SU-DHL-6 (cell line): ENCODE data around the gene AREL1.

Experiments used
- H2AFZ ChIP-seq: fragments of 200-600 bp; sonication (generic); 2 replicates; pipeline ENCODE4 v1.6.1; 2014; ENCODE audit warnings: low read depth, mild to moderate bottlenecking, moderate library complexity, mixed read lengths, antibody characterized with exemption, low read length; ENCODE audit not compliant: severe bottlenecking
- H3F3A ChIP-seq: fragments of 200-600 bp; shearing (Covaris generic); 2 replicates; pipeline ENCODE4 v1.6.0; 2016; ENCODE audit warnings: antibody characterized with exemption, mild to moderate bottlenecking; ENCODE audit not compliant: insufficient read depth
- H3K27ac ChIP-seq: fragments of 200-600 bp; sonication (generic); 2 replicates; pipeline ENCODE4 v1.5.1; 2016; ENCODE audit warnings: low read depth, mild to moderate bottlenecking, low read length, moderate library complexity, mixed read lengths
- H3K27me3 ChIP-seq: fragments of 200-600 bp; sonication (generic), shearing (Covaris generic); 2 replicates; pipeline ENCODE4 v1.6.0; 2014; ENCODE audit warnings: mild to moderate bottlenecking, low read length
- H3K36me3 ChIP-seq: fragments of 200-600 bp; sonication (generic); 2 replicates; pipeline ENCODE4 v1.6.1; 2014; ENCODE audit warnings: mild to moderate bottlenecking, low read length, mixed read lengths
- H3K4me2 ChIP-seq: fragments of 300-600, 200-600 bp; shearing (Covaris generic), sonication (generic); 2 replicates; pipeline ENCODE4 v1.6.0; 2014; ENCODE audit warnings: low read length, low read depth, mild to moderate bottlenecking; ENCODE audit not compliant: poor library complexity, severe bottlenecking
- H3K4me3 ChIP-seq: fragments of 200-600 bp; sonication (generic); 2 replicates; pipeline ENCODE4 v1.5.1; 2014; ENCODE audit warnings: antibody characterized with exemption, low read length, mild to moderate bottlenecking, mixed read lengths; ENCODE audit not compliant: insufficient read depth, poor library complexity, severe bottlenecking
- H3K79me2 ChIP-seq: fragments of 200-600 bp; sonication (generic); 2 replicates; pipeline ENCODE4 v1.6.1; 2014; ENCODE audit warnings: mild to moderate bottlenecking, low read length, moderate library complexity; ENCODE audit not compliant: insufficient read depth
- H3K9ac ChIP-seq: fragments of 200-600 bp; sonication (generic); 2 replicates; pipeline ENCODE4 v1.7.0; 2014; ENCODE audit warnings: mild to moderate bottlenecking, low read length
- H3K9me2 ChIP-seq: fragments of 200-600 bp; sonication (generic); replicated peaks from 2 replicates; pipeline ENCODE4 v1.6.1; 2014; ENCODE audit warnings: low read length; ENCODE audit not compliant: insufficient read depth
- H3K9me3 ChIP-seq: fragments of 200-600 bp; sonication (generic); 2 replicates; pipeline ENCODE4 v1.6.1; 2014; ENCODE audit warnings: low read length, mixed read lengths; ENCODE audit not compliant: insufficient read depth
- H4K20me1 ChIP-seq: fragments of 200-600 bp; sonication (generic); 2 replicates; pipeline ENCODE4 v1.6.1; 2014; ENCODE audit warnings: low read depth, mild to moderate bottlenecking, antibody characterized with exemption, low read length, moderate library complexity, mixed read lengths
- CTCF ChIP-seq: fragments of 200-600 bp; sonication (generic); IDR thresholded peaks from one replicate; pipeline ENCODE4 v1.5.1; 2017; ENCODE audit warnings: antibody characterized with exemption, mild to moderate bottlenecking, low read length, moderate library complexity; ENCODE audit not compliant: insufficient read depth, poor library complexity, severe bottlenecking
- EZH2phosphoT487 ChIP-seq: fragments of 200-600 bp; sonication (generic), shearing (Covaris generic); conservative IDR thresholded peaks from 2 replicates; pipeline ENCODE4 v1.6.1; 2018; ENCODE audit warnings: mild to moderate bottlenecking, antibody characterized with exemption, low read length, moderate library complexity, mixed read lengths

AREL1 gene

DNA sequence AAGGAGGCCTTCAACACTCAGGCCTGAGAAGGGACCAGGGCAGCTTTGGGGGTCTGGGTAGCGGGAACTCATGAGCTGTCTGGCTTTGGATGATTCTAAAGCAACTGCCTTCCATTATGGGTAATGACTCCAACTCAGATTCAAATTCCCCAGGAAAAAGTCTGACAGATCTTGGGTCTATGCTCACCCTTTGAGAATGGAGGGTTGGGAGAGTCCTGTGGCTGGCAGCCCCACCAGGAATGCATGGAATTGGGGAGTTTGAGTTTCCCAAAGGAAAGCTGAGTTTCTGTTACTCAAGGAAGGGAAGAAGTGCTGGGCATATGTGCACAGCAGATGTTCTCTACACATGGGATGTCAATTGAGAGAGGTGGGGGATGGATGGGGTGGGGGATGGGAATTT is 78.4 kb downstream of the AREL1 start:
- no peaks in the 10 kb centered on the region for H3K36me3 ChIP-seq
- H4K20me1 ChIP-seq, result no peaks in the 10 kb centered on the region
- H3K9me3 ChIP-seq, result no peaks in the 10 kb centered on the region
- H3K4me3 ChIP-seq, result no peak overlapping the region
- H3K27me3 ChIP-seq, result no peaks in the 10 kb centered on the region
- H3K9ac ChIP-seq, result no peak overlapping the region
- H2AFZ ChIP-seq, result no peak overlapping the region
- no peak for TF ChIP-seq CTCF
- no peak overlapping the region for H3K4me2 ChIP-seq
- no peaks in the 10 kb centered on the region for H3K9me2 ChIP-seq
- H3K27ac ChIP-seq, result no peak overlapping the region
- H3F3A ChIP-seq, result no peaks in the 10 kb centered on the region
- no peaks in the 10 kb centered on the region for H3K79me2 ChIP-seq

GRCh38 chr14:74630881-74631690 is 81.8 kb downstream of the AREL1 start:
- H3K79me2 ChIP-seq, result no peaks in the 10 kb centered on the region
- no peak overlapping the region for H3K9ac ChIP-seq
- H3K4me3 ChIP-seq, result no peak overlapping the region
- H2AFZ ChIP-seq, result no peak overlapping the region
- no peaks in the 10 kb centered on the region for H4K20me1 ChIP-seq
- no peak for TF ChIP-seq EZH2phosphoT487
- TF ChIP-seq CTCF, result no peak
- no peaks in the 10 kb centered on the region for H3F3A ChIP-seq
- H3K27ac ChIP-seq, result no peak overlapping the region
- H3K36me3 ChIP-seq, result no peaks in the 10 kb centered on the region
- H3K4me2 ChIP-seq, result no peak overlapping the region
- no peaks in the 10 kb centered on the region for H3K9me2 ChIP-seq
- no peaks in the 10 kb centered on the region for H3K27me3 ChIP-seq
- no peaks in the 10 kb centered on the region for H3K9me3 ChIP-seq

DNA sequence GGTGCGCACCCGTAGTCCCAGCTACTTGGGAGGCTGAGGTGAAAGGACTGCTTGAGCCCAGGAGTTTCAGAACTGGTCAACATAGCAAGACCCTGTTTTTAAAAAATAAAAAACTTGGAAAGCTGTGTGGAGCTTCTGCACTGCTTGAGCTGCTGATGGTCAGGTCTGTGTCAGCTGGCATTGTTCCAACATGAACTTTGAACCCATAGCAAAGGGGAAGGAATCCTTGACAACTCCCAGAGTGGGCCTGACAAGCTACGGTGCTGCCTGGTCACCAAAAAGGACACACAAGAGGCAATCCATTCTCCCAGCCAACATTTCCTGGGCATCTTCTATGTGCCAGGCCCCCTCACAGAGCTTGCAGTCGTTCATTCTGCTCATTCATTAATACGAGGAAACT is 84.5 kb downstream of the AREL1 start:
- H3K27ac ChIP-seq, result no peak overlapping the region
- H3F3A ChIP-seq, result no peaks in the 10 kb centered on the region
- no peak overlapping the region for H3K4me3 ChIP-seq
- no peak overlapping the region for H3K4me2 ChIP-seq
- no peaks in the 10 kb centered on the region for H3K27me3 ChIP-seq
- H3K9ac ChIP-seq, result no peak overlapping the region
- H4K20me1 ChIP-seq, result no peaks in the 10 kb centered on the region
- no peaks in the 10 kb centered on the region for H3K9me2 ChIP-seq
- H2AFZ ChIP-seq, result no peak overlapping the region
- H3K79me2 ChIP-seq, result no peaks in the 10 kb centered on the region
- H3K36me3 ChIP-seq, result no peaks in the 10 kb centered on the region
- TF ChIP-seq EZH2phosphoT487 (no peak), CTCF (no peak)
- H3K9me3 ChIP-seq, result no peaks in the 10 kb centered on the region
